HepG2 (cell line): Measurements from ENCODE around the gene TBCCD1. TPM values are rescaled to one million over a fixed set of nuclear protein-coding genes. Genes with fewer than 3 reads are reported as not detected.

Source experiments
- ETV6 ChIP-seq: sonication (generic); formaldehyde crosslinking; conservative IDR thresholded peaks from 2 replicates; pipeline ENCODE4 v1.4.0; 2020; ENCODE audit warnings: missing genetic modification reagents
- GATA4 ChIP-seq: sonication (generic); IDR thresholded peaks from 2 replicates; pipeline ENCODE4 v1.6.1; 2016; ENCODE audit warnings: antibody characterized with exemption, low read depth, borderline replicate concordance
- HDAC6 ChIP-seq: fragments of 200-600 bp; sonication (generic); IDR thresholded peaks from 2 replicates; pipeline ENCODE4 v1.7.0; 2017; ENCODE audit warnings: mild to moderate bottlenecking, antibody characterized with exemption, low read length, low read depth
- HMG20A ChIP-seq: IDR thresholded peaks from 2 replicates; pipeline ENCODE4 v1.6.1; 2016; ENCODE audit warnings: borderline replicate concordance
- IKZF5 ChIP-seq: IDR thresholded peaks from 2 replicates; pipeline ENCODE4 v1.6.1; 2018; ENCODE audit warnings: missing genetic modification reagents, mild to moderate bottlenecking, missing compliant biosample characterization
- KLF13 ChIP-seq: sonication (generic); formaldehyde crosslinking; IDR thresholded peaks from 2 replicates; pipeline ENCODE4 v1.4.0; 2020; ENCODE audit warnings: mild to moderate bottlenecking, missing genetic modification reagents
- KMT2A ChIP-seq: sonication (generic); formaldehyde crosslinking; IDR thresholded peaks from 2 replicates; pipeline ENCODE4 v1.4.0; 2020; ENCODE audit warnings: missing genetic modification reagents
- MTA1 ChIP-seq: sonication (generic); formaldehyde crosslinking; IDR thresholded peaks from 2 replicates; pipeline ENCODE4 v1.4.0; 2020; ENCODE audit warnings: missing genetic modification reagents, mild to moderate bottlenecking, borderline replicate concordance
- NFE2 ChIP-seq: sonication (generic); formaldehyde crosslinking; IDR thresholded peaks from 2 replicates; pipeline ENCODE4 v1.4.0; 2020; ENCODE audit warnings: missing genetic modification reagents
- NFIC ChIP-seq: IDR thresholded peaks from 2 replicates; pipeline ENCODE4 v1.6.1; 2012; ENCODE audit warnings: mild to moderate bottlenecking, low read length, inconsistent platforms
- RBAK ChIP-seq: sonication (generic); formaldehyde crosslinking; IDR thresholded peaks from 2 replicates; pipeline ENCODE4 v1.5.1; 2020; ENCODE audit warnings: mild to moderate bottlenecking, missing genetic modification reagents
- SCMH1 ChIP-seq: sonication (generic); formaldehyde crosslinking; IDR thresholded peaks from 2 replicates; pipeline ENCODE4 v1.9.0; 2021; ENCODE audit warnings: missing genetic modification reagents, mild to moderate bottlenecking, borderline replicate concordance
- SIN3A ChIP-seq: IDR thresholded peaks from 2 replicates; pipeline ENCODE4 v1.6.1; 2011; ENCODE audit warnings: low read depth, mild to moderate bottlenecking, control low read depth, low read length, borderline replicate concordance
- TEAD3 ChIP-seq: optimal IDR thresholded peaks from 2 replicates; pipeline ENCODE3; 2016; ENCODE audit warnings: borderline replicate concordance
- TEF ChIP-seq: sonication (generic); formaldehyde crosslinking; IDR thresholded peaks from 2 replicates; pipeline ENCODE4 v1.5.0; 2020; ENCODE audit warnings: missing genetic modification reagents
- U2AF1 ChIP-seq: fragments of 200-400 bp; formaldehyde crosslinking; optimal IDR thresholded peaks from 2 replicates; pipeline ENCODE3; 2017; ENCODE audit warnings: mild to moderate bottlenecking, low read depth, low read length
- ZBTB10 ChIP-seq: sonication (generic); formaldehyde crosslinking; IDR thresholded peaks from 2 replicates; pipeline ENCODE4 v1.4.0; 2020; ENCODE audit warnings: missing genetic modification reagents, borderline replicate concordance
- ZNF292 ChIP-seq: sonication (generic); formaldehyde crosslinking; IDR thresholded peaks from 2 replicates; pipeline ENCODE4 v1.8.1; 2022; ENCODE audit warnings: mild to moderate bottlenecking, low read depth, missing genetic modification reagents, borderline replicate concordance
- ZNF326 ChIP-seq: sonication (generic); formaldehyde crosslinking; IDR thresholded peaks from 2 replicates; pipeline ENCODE4 v1.4.0; 2020; ENCODE audit warnings: missing genetic modification reagents, borderline replicate concordance
- ZNF367 ChIP-seq: sonication (generic); formaldehyde crosslinking; IDR thresholded peaks from 2 replicates; pipeline ENCODE4 v1.4.0; 2020; ENCODE audit warnings: missing genetic modification reagents, borderline replicate concordance
- ZNF569 ChIP-seq: sonication (generic); formaldehyde crosslinking; IDR thresholded peaks from 2 replicates; pipeline ENCODE4 v1.5.0; 2020; ENCODE audit warnings: mild to moderate bottlenecking, missing genetic modification reagents, moderate library complexity, borderline replicate concordance
- ZNF597 ChIP-seq: sonication (generic); formaldehyde crosslinking; IDR thresholded peaks from 2 replicates; pipeline ENCODE4 v1.5.0; 2020; ENCODE audit warnings: missing genetic modification reagents
- ZNF614 ChIP-seq: IDR thresholded peaks from 2 replicates; pipeline ENCODE4 v1.6.1; 2018; ENCODE audit warnings: missing biosample characterization, missing genetic modification reagents, inconsistent platforms, borderline replicate concordance
- ZNF780A ChIP-seq: sonication (generic); formaldehyde crosslinking; IDR thresholded peaks from 2 replicates; pipeline ENCODE4 v1.8.0; 2022; ENCODE audit warnings: mild to moderate bottlenecking, missing genetic modification reagents, moderate library complexity
- ZNF891 ChIP-seq: sonication (generic); formaldehyde crosslinking; IDR thresholded peaks from 2 replicates; pipeline ENCODE4 v1.5.0; 2020; ENCODE audit warnings: mild to moderate bottlenecking, missing genetic modification reagents
- ZSCAN20 ChIP-seq: sonication (generic); formaldehyde crosslinking; IDR thresholded peaks from 2 replicates; pipeline ENCODE4 v1.4.0; 2020; ENCODE audit warnings: missing genetic modification reagents, mild to moderate bottlenecking, borderline replicate concordance
- polyA plus RNA-seq, 8 experiments: library from polyadenylated mRNA; depleted of rRNA in 3 of 8; stranded (reverse) in 7 of 8; unstranded in 1 of 8; fragments of >200 nt; fragmentation: Illumina TruSeq in 4 of 8; extraction: Trizol in 4 of 8; gene quantifications; 2 replicates each; pipeline versions ENCODE4 v1.2.1 to v1.2.3, GENCODE V29; 2011 to 2016; ENCODE audit warnings: low read depth in 4 of 8, missing spikeins in 1 of 8, mixed read lengths in 1 of 8; ENCODE audit not compliant: insufficient read depth in 1 of 8
- total RNA-seq, 5 experiments: library from RNA; depleted of rRNA; stranded (reverse); fragments of >200 nt; fragmentation: Illumina TruSeq; extraction: Trizol; gene quantifications; 2 replicates each; pipeline ENCODE4 v1.2.3, GENCODE V29; 2016; ENCODE audit warnings: low read depth in 1 of 5

Gene TBCCD1
- total and polyA plus RNA-seq, 2 of the 13 experiments (the other 11 are each of a cell fraction or from before 2014, with no cell fraction given), result 13.6 to 16.2 TPM

GRCh38 chr3:186599142-186599784, 32.1 kb upstream of the TBCCD1 start (continued):
- peak; percentile 69; the same call in 1 of the 2 replicates for TF ChIP-seq IKZF5
- no peak for TF ChIP-seq ZNF569 (CRISPR knock-in tag)
- no peak for TF ChIP-seq HDAC6
- peak; percentile 86; the same call in 1 of the 2 replicates for TF ChIP-seq HMG20A
- TF ChIP-seq ZNF367 (CRISPR knock-in tag), result no peak
- TF ChIP-seq ETV6 (CRISPR knock-in tag), result no peak
- peak; percentile 99 for TF ChIP-seq ZBTB10 (CRISPR knock-in tag)
- no peak for TF ChIP-seq KMT2A
- TF ChIP-seq ZSCAN20 (CRISPR knock-in tag), result no peak
- no peak for TF ChIP-seq NFE2 (CRISPR knock-in tag)
- TF ChIP-seq TEF (CRISPR knock-in tag), result no peak
- no peak for TF ChIP-seq SIN3A
- TF ChIP-seq RBAK (CRISPR knock-in tag), result no peak
- TF ChIP-seq KLF13 (CRISPR knock-in tag), result no peak
- TF ChIP-seq SCMH1, result no peak
- TF ChIP-seq ZNF597 (CRISPR knock-in tag), result no peak
- peak; percentile 47; the same call in 1 of the 2 replicates for TF ChIP-seq MTA1
- peak; percentile 56; the same call in 1 of the 2 replicates for TF ChIP-seq ZNF780A
- no peak for TF ChIP-seq ZNF891 (CRISPR knock-in tag)
- no peak for TF ChIP-seq ZNF292 (CRISPR knock-in tag)
- peak; percentile 64 for TF ChIP-seq TEAD3 (CRISPR knock-in tag)
- TF ChIP-seq ZNF614 (CRISPR knock-in tag), result peak; percentile 27; the same call in 1 of the 2 replicates
- no peak for TF ChIP-seq ZNF326
- TF ChIP-seq U2AF1, result no peak
- peak; percentile 78; the same call in 1 of the 2 replicates for TF ChIP-seq NFIC
- TF ChIP-seq GATA4, result peak; percentile 76; the same call in 1 of the 2 replicates
